HepG2 (cell line): Measurements from ENCODE around the gene PLCB1.

ENCODE experiments used
- CHD2 ChIP-seq: IDR thresholded peaks from 2 replicates; pipeline ENCODE4 v1.6.1; 2011; ENCODE audit warnings: low read depth, low read length, improper control_type of control experiment
- ESRRA ChIP-seq: sonication (generic); formaldehyde crosslinking; IDR thresholded peaks from 2 replicates; pipeline ENCODE4 v1.5.1; 2020; ENCODE audit warnings: mild to moderate bottlenecking, low read depth, missing genetic modification reagents
- FOXP1 ChIP-seq, 2 experiments: fragments of 450-650 bp in 1 of 2; IDR thresholded peaks; 2 replicates each; pipeline ENCODE4 v1.6.1; 2017 to 2018; ENCODE audit warnings: antibody characterized with exemption in 1 of 2
- GABPA ChIP-seq, 2 experiments: IDR thresholded peaks; 2 replicates each; pipeline ENCODE4 v1.6.1; 2011 to 2016; ENCODE audit warnings: low read depth in 2 of 2, low read length in 1 of 2, missing biosample characterization in 1 of 2, missing genetic modification characterization in 1 of 2
- KDM5A ChIP-seq: fragments of 200-600 bp; sonication (generic); IDR thresholded peaks from 2 replicates; pipeline ENCODE4 v1.7.0; 2018; ENCODE audit warnings: antibody characterized with exemption, mild to moderate bottlenecking, low read length, borderline replicate concordance
- POLR2AphosphoS5 ChIP-seq: IDR thresholded peaks from 2 replicates; pipeline ENCODE4 v1.6.1; 2012; ENCODE audit warnings: low read depth, low read length
- ZBTB1 ChIP-seq: sonication (generic); formaldehyde crosslinking; IDR thresholded peaks from 2 replicates; pipeline ENCODE4 v1.4.0; 2020; ENCODE audit warnings: missing genetic modification reagents, borderline replicate concordance
- ZNF138 ChIP-seq: sonication (generic); formaldehyde crosslinking; IDR thresholded peaks from 2 replicates; pipeline ENCODE4 v1.5.0; 2020; ENCODE audit warnings: mild to moderate bottlenecking, low read depth, missing genetic modification reagents
- ZNF607 ChIP-seq: sonication (generic); formaldehyde crosslinking; IDR thresholded peaks from 2 replicates; pipeline ENCODE4 v1.5.1; 2020; ENCODE audit warnings: missing genetic modification reagents, mild to moderate bottlenecking, borderline replicate concordance

GRCh38 chr20:8575114-8575513 is 443.0 kb downstream of the PLCB1 start:
- TF ChIP-seq ZNF138 (CRISPR knock-in tag) (no peak), POLR2AphosphoS5 (no peak), GABPA (IDR thresholded peaks at IDR 0.05; ENCODE audit: low read depth, low read length) (no peak), GABPA (CRISPR knock-in tag; IDR thresholded peaks at IDR 0.05; ENCODE audit: low read depth) (no peak), ZNF607 (CRISPR knock-in tag) (no peak), ESRRA (no peak), FOXP1 (IDR thresholded peaks at IDR 0.05) (no peak), FOXP1 (CRISPR knock-in tag; IDR thresholded peaks at IDR 0.05) (no peak), CHD2 (no peak), KDM5A (no peak), ZBTB1 (CRISPR knock-in tag) (no peak)
